A549 (cell line): Measurements from ENCODE around the gene AIF1L. TPM values are rescaled to one million over a fixed set of nuclear protein-coding genes. Genes with fewer than 3 reads are reported as not detected.

ENCODE experiments used
- BHLHE40 ChIP-seq: IDR thresholded peaks from 2 replicates; pipeline ENCODE4 v1.6.1; 2012; ENCODE audit warnings: low read depth, low read length, inconsistent platforms
- CEBPB ChIP-seq, 2 experiments: fragments of >200 bp in 1 of 2; sonication (Bioruptor Twin) in 1 of 2; formaldehyde crosslinking in 1 of 2; IDR thresholded peaks; 2 replicates each; pipeline ENCODE4 v1.6.1; 2012 to 2016
- CHD2 ChIP-seq: fragments of 150-350 bp; IDR thresholded peaks from 2 replicates; pipeline ENCODE4 v1.6.1; 2014; ENCODE audit warnings: low read length; ENCODE audit not compliant: partially characterized antibody
- CHD4 ChIP-seq: fragments of 200-600 bp; sonication (generic); IDR thresholded peaks from 2 replicates; pipeline ENCODE4 v1.6.1; 2016; ENCODE audit warnings: antibody characterized with exemption, mild to moderate bottlenecking, borderline replicate concordance
- EHF ChIP-seq: fragments of 250-450 bp; sonication (Bioruptor Pico); IDR thresholded peaks from 2 replicates; pipeline ENCODE4 v1.5.0; 2020; ENCODE audit warnings: mild to moderate bottlenecking
- EHMT2 ChIP-seq: fragments of 200-600 bp; sonication (generic); IDR thresholded peaks from 2 replicates; pipeline ENCODE4 v1.6.1; 2016; ENCODE audit warnings: antibody characterized with exemption, low read depth, mild to moderate bottlenecking, moderate library complexity
- EP300 ChIP-seq, 2 experiments: fragments of >200 bp; sonication (Bioruptor Twin); formaldehyde crosslinking; IDR thresholded peaks; 2 replicates in 1 of 2; 3 replicates in 1 of 2; pipeline ENCODE4 v1.6.1; 2016 to 2017
- ESRRA ChIP-seq: fragments of 150-350 bp; IDR thresholded peaks from 2 replicates; pipeline ENCODE4 v1.6.1; 2014; ENCODE audit warnings: mild to moderate bottlenecking, low read length, borderline replicate concordance
- FOSB ChIP-seq: fragments of 250-450 bp; sonication (Bioruptor Pico); IDR thresholded peaks from 2 replicates; pipeline ENCODE4 v1.5.0; 2020; ENCODE audit warnings: mild to moderate bottlenecking, moderate library complexity
- FOSL2 ChIP-seq, 2 experiments: fragments of 450-650 bp in 1 of 2; fragments of >200 bp in 1 of 2; sonication (Bioruptor Twin) in 1 of 2; formaldehyde crosslinking; IDR thresholded peaks; 2 replicates each; pipeline versions ENCODE4 v1.5.0 to v1.6.1; 2016 to 2020; ENCODE audit warnings: mild to moderate bottlenecking in 1 of 2, moderate library complexity in 1 of 2
- FOXS1 ChIP-seq: fragments of 250-450 bp; sonication (Bioruptor Pico); IDR thresholded peaks from 2 replicates; pipeline ENCODE4 v1.5.0; 2020; ENCODE audit warnings: mild to moderate bottlenecking, moderate library complexity
- HEYL ChIP-seq: fragments of 250-450 bp; sonication (Bioruptor Pico); IDR thresholded peaks from 2 replicates; pipeline ENCODE4 v1.8.0; 2021; ENCODE audit warnings: mild to moderate bottlenecking, moderate library complexity
- HOXA7 ChIP-seq: fragments of 250-450 bp; sonication (Bioruptor Pico); IDR thresholded peaks from 2 replicates; pipeline ENCODE4 v1.5.0; 2020; ENCODE audit warnings: mild to moderate bottlenecking, moderate library complexity
- JUN ChIP-seq, 2 experiments: fragments of >200 bp; sonication (Bioruptor Twin); formaldehyde crosslinking; IDR thresholded peaks; 2 replicates in 1 of 2; 3 replicates in 1 of 2; pipeline ENCODE4 v1.6.1; 2016 to 2017
- JUNB ChIP-seq: fragments of >200 bp; sonication (Bioruptor Twin); formaldehyde crosslinking; IDR thresholded peaks from 2 replicates; pipeline ENCODE4 v1.6.1; 2016
- KDM5A ChIP-seq: fragments of 200-600 bp; sonication (generic); IDR thresholded peaks from 2 replicates; pipeline ENCODE4 v1.6.1; 2016; ENCODE audit warnings: antibody characterized with exemption, mild to moderate bottlenecking
- MAFK ChIP-seq: fragments of 450-650 bp; IDR thresholded peaks from 2 replicates; pipeline ENCODE4 v1.6.1; 2014; ENCODE audit not compliant: partially characterized antibody
- MYC ChIP-seq: IDR thresholded peaks from 2 replicates; pipeline ENCODE4 v1.6.1; 2012; ENCODE audit warnings: mild to moderate bottlenecking, inconsistent platforms, low read length, improper control_type of control experiment, borderline replicate concordance
- NPAS2 ChIP-seq: fragments of 250-450 bp; sonication (Bioruptor Pico); IDR thresholded peaks from 2 replicates; pipeline ENCODE4 v1.8.0; 2022; ENCODE audit warnings: mild to moderate bottlenecking, moderate library complexity, borderline replicate concordance
- NR3C1 ChIP-seq: fragments of >200 bp; sonication (Bioruptor Twin); formaldehyde crosslinking; IDR thresholded peaks from 3 replicates; pipeline ENCODE4 v1.6.1; 2017
- RFX5 ChIP-seq: fragments of 450-650 bp; IDR thresholded peaks from 2 replicates; pipeline ENCODE4 v1.7.1; 2014; ENCODE audit warnings: antibody characterized with exemption, mild to moderate bottlenecking, moderate library complexity
- RNF2 ChIP-seq: fragments of 200-600 bp; sonication (generic); IDR thresholded peaks from 2 replicates; pipeline ENCODE4 v1.6.1; 2016; ENCODE audit warnings: low read depth, mild to moderate bottlenecking, antibody characterized with exemption, moderate library complexity, borderline replicate concordance
- SMC3 ChIP-seq: fragments of >200 bp; sonication (Bioruptor Twin); formaldehyde crosslinking; IDR thresholded peaks from 3 replicates; pipeline ENCODE4 v1.6.1; 2018; ENCODE audit warnings: inconsistent platforms
- SREBF2 ChIP-seq: fragments of 450-650 bp; IDR thresholded peaks from 2 replicates; pipeline ENCODE4 v1.6.1; 2014; ENCODE audit warnings: mild to moderate bottlenecking, moderate library complexity
- ZC3H11A ChIP-seq: fragments of 450-650 bp; IDR thresholded peaks from 2 replicates; pipeline ENCODE4 v1.6.1; 2014; ENCODE audit warnings: antibody characterized with exemption, mild to moderate bottlenecking
- ZSCAN20 ChIP-seq: fragments of 250-450 bp; sonication (Bioruptor Pico); IDR thresholded peaks from 2 replicates; pipeline ENCODE4 v1.8.0; 2022; ENCODE audit warnings: mild to moderate bottlenecking, moderate library complexity
- polyA plus RNA-seq, 4 experiments: library from polyadenylated mRNA; depleted of rRNA in 3 of 4; stranded (reverse); fragments of >200 nt; fragmentation: RNase III in 1 of 4; extraction: RNeasy Plus Mini Kit Qiagen cat#74134 plus additional on column Dnase treatment in 1 of 4; gene quantifications; 2 replicates in 3 of 4; 3 replicates in 1 of 4; pipeline ENCODE4 v1.2.3, GENCODE V29; 2011 to 2017
- TF ChIP-seq, protein P1 (sequence below): fragments of >200 bp; sonication (Bioruptor Twin); formaldehyde crosslinking; IDR thresholded peaks from 3 replicates; pipeline ENCODE4 v1.6.1; 2016
- TF ChIP-seq, protein P2 (sequence below): fragments of >200 bp; sonication (Bioruptor Twin); formaldehyde crosslinking; IDR thresholded peaks from 3 replicates; pipeline ENCODE4 v1.5.1; 2016
- TF ChIP-seq, protein P3 (sequence below): fragments of 450-650 bp; IDR thresholded peaks from 2 replicates; pipeline ENCODE4 v1.6.1; 2014; ENCODE audit warnings: antibody characterized with exemption
- TF ChIP-seq, protein P4 (sequence below): fragments of 150-350 bp; IDR thresholded peaks from 2 replicates; pipeline ENCODE4 v1.6.1; 2014; ENCODE audit warnings: low read depth, mild to moderate bottlenecking, low read length
- TF ChIP-seq, protein P5 (sequence below): IDR thresholded peaks from 2 replicates; pipeline ENCODE4 v1.6.1; 2012

The AIF1L gene
- polyA plus RNA-seq, 2 of the 4 experiments (the other 2 are of a cell fraction), result 1.6 to 2.8 TPM

DNA sequence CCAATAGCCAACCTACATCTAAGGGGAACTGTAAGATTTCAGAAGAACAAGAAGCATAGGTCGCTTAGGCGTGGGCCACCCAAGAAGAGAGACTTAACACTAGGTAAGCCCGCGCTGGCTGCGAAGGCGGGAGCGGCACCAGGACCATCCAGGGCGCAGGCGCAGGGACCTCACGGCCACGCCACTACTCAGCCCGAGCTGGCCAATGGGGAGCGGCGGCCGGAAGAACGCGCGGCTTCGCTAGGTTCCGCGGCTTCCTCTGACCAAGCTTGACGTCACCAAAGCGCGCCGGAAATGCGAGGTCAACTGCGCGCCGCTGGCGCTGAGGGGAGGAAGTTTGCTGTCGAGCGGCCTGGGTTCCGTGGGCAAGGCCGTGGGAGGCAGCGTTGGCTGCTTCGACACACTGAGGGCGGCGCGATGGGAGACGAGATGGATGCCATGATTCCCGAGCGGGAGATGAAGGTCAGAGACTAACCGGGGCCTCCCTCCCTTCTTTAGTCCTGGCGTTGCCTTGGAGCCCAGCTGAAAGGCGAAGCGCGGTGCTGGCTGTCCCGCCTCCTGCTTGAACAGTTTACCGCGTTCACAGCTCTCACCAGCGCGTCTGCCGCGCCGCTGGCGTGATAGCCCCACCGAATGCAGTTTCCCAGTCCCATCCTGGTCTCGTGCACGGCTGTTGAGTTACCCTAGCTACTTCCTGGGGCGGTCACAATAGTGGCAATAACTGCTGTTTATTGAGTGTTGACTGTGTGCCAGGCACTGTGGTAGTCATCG lies 29.1 kb downstream of the AIF1L start, which contains the start of gene NUP214 (continued):
- no peak for TF ChIP-seq HEYL
- TF ChIP-seq, protein P1, sequence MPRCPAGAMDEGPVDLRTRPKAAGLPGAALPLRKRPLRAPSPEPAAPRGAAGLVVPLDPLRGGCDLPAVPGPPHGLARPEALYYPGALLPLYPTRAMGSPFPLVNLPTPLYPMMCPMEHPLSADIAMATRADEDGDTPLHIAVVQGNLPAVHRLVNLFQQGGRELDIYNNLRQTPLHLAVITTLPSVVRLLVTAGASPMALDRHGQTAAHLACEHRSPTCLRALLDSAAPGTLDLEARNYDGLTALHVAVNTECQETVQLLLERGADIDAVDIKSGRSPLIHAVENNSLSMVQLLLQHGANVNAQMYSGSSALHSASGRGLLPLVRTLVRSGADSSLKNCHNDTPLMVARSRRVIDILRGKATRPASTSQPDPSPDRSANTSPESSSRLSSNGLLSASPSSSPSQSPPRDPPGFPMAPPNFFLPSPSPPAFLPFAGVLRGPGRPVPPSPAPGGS, result peak; percentile 92; the same call in 2 of the 3 replicates
- TF ChIP-seq EHF (CRISPR knock-in tag), result no peak
- TF ChIP-seq, protein P2, sequence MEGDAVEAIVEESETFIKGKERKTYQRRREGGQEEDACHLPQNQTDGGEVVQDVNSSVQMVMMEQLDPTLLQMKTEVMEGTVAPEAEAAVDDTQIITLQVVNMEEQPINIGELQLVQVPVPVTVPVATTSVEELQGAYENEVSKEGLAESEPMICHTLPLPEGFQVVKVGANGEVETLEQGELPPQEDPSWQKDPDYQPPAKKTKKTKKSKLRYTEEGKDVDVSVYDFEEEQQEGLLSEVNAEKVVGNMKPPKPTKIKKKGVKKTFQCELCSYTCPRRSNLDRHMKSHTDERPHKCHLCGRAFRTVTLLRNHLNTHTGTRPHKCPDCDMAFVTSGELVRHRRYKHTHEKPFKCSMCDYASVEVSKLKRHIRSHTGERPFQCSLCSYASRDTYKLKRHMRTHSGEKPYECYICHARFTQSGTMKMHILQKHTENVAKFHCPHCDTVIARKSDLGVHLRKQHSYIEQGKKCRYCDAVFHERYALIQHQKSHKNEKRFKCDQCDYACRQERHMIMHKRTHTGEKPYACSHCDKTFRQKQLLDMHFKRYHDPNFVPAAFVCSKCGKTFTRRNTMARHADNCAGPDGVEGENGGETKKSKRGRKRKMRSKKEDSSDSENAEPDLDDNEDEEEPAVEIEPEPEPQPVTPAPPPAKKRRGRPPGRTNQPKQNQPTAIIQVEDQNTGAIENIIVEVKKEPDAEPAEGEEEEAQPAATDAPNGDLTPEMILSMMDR, result no peak
- TF ChIP-seq FOSB (CRISPR knock-in tag), result no peak
- TF ChIP-seq NR3C1, result no peak
- no peak for TF ChIP-seq HOXA7 (CRISPR knock-in tag)
- TF ChIP-seq SREBF2, result no peak
- TF ChIP-seq ZC3H11A, result no peak
- no peak for TF ChIP-seq FOSL2 (IDR thresholded peaks at IDR 0.05)
- no peak for TF ChIP-seq FOSL2 (CRISPR knock-in tag; IDR thresholded peaks at IDR 0.05)
- TF ChIP-seq, protein P3, sequence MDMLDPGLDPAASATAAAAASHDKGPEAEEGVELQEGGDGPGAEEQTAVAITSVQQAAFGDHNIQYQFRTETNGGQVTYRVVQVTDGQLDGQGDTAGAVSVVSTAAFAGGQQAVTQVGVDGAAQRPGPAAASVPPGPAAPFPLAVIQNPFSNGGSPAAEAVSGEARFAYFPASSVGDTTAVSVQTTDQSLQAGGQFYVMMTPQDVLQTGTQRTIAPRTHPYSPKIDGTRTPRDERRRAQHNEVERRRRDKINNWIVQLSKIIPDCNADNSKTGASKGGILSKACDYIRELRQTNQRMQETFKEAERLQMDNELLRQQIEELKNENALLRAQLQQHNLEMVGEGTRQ, result no peak
- TF ChIP-seq RFX5, result peak; percentile 82
- peak in 1 of 2 experiments; percentile 94; a peak in 3 of 5 replicates for TF ChIP-seq JUN (IDR thresholded peaks at IDR 0.05)
- TF ChIP-seq CHD2, result peak; percentile 60
- no peak for TF ChIP-seq FOXS1 (CRISPR knock-in tag)
- no peak for TF ChIP-seq CEBPB (IDR thresholded peaks at IDR 0.05)
- no peak for TF ChIP-seq EHMT2
- no peak for TF ChIP-seq EP300 (IDR thresholded peaks at IDR 0.05)
- TF ChIP-seq MAFK, result no peak
- TF ChIP-seq ZSCAN20 (CRISPR knock-in tag), result no peak
- no peak for TF ChIP-seq ESRRA
- TF ChIP-seq BHLHE40, result 0 out of 2 replicates have a peak, but pooled peaks have one; percentile 12
- TF ChIP-seq, protein P4, sequence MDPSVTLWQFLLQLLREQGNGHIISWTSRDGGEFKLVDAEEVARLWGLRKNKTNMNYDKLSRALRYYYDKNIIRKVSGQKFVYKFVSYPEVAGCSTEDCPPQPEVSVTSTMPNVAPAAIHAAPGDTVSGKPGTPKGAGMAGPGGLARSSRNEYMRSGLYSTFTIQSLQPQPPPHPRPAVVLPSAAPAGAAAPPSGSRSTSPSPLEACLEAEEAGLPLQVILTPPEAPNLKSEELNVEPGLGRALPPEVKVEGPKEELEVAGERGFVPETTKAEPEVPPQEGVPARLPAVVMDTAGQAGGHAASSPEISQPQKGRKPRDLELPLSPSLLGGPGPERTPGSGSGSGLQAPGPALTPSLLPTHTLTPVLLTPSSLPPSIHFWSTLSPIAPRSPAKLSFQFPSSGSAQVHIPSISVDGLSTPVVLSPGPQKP, result no peak
- no peak for TF ChIP-seq SMC3
- TF ChIP-seq JUNB, result no peak
- no peak; the same call in 1 of the 2 replicates for TF ChIP-seq MYC
- TF ChIP-seq, protein P5, sequence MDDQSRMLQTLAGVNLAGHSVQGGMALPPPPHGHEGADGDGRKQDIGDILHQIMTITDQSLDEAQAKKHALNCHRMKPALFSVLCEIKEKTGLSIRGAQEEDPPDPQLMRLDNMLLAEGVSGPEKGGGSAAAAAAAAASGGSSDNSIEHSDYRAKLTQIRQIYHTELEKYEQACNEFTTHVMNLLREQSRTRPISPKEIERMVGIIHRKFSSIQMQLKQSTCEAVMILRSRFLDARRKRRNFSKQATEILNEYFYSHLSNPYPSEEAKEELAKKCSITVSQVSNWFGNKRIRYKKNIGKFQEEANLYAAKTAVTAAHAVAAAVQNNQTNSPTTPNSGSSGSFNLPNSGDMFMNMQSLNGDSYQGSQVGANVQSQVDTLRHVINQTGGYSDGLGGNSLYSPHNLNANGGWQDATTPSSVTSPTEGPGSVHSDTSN, result no peak
- no peak for TF ChIP-seq RNF2
- TF ChIP-seq NPAS2 (CRISPR knock-in tag), result no peak
- TF ChIP-seq KDM5A, result peak; percentile 91
- TF ChIP-seq CHD4, result no peak
